ENCODE measurements around the gene PLCG1.
"Not testable (repeated sequence)": the region's sequence is repeated elsewhere in the genome, so short reads cannot be mapped to it uniquely, and the experiment has no call there.

The PLCG1 gene
- long read RNA-seq, donor 1, full-length matches to known transcripts, result 8 of 14 reads
- long read RNA-seq, donor 1, partial matches to known transcripts, result 6 of 14 reads
- long read RNA-seq, donor 1, other reads (novel, unspliced or antisense), result 0 of 14 reads
- long read RNA-seq, donor 2, full-length matches to known transcripts, result 1 of 9 reads
- long read RNA-seq, donor 2, partial matches to known transcripts, result 8 of 9 reads
- long read RNA-seq, donor 2, other reads (novel, unspliced or antisense), result 0 of 9 reads
- long read RNA-seq, donor 3, full-length matches to known transcripts, result 5 of 5 reads
- long read RNA-seq, donor 3, partial matches to known transcripts, result 0 of 5 reads
- long read RNA-seq, donor 3, other reads (novel, unspliced or antisense), result 0 of 5 reads
- long read RNA-seq, donor 4, full-length matches to known transcripts, result 5 of 22 reads
- long read RNA-seq, donor 4, partial matches to known transcripts, result 17 of 22 reads
- long read RNA-seq, donor 4, other reads (novel, unspliced or antisense), result 0 of 22 reads
- long read RNA-seq, donor 5, full-length matches to known transcripts, result 1 of 1 reads
- long read RNA-seq, donor 5, partial matches to known transcripts, result 0 of 1 reads
- long read RNA-seq, donor 5, other reads (novel, unspliced or antisense), result 0 of 1 reads
- long read RNA-seq, donor 6, full-length matches to known transcripts, result 2 of 30 reads
- long read RNA-seq, donor 6, partial matches to known transcripts, result 28 of 30 reads
- long read RNA-seq, donor 6, other reads (novel, unspliced or antisense), result 0 of 30 reads
- long read RNA-seq, donor 7, partial matches to known transcripts, result 22 of 25 reads
- long read RNA-seq, donor 7, other reads (novel, unspliced or antisense), result 0 of 25 reads
- long read RNA-seq, donor 8, full-length matches to known transcripts, result 1 of 1 reads
- long read RNA-seq, donor 8, partial matches to known transcripts, result 0 of 1 reads
- long read RNA-seq, donor 8, other reads (novel, unspliced or antisense), result 0 of 1 reads

GRCh38 chr20:41136680-41137613 is at the start of gene PLCG1:
Gene PLCG1 (plus strand): TSS chr20:41137543. CDS start chr20:41137642, 99 bp downstream.
- peak; percentile 98 for DNase-seq

- no peak for DNase-seq
These were observed 49.6 kb upstream of the PLCG1 start for GRCh38 chr20:41087777-41088176.

GRCh38 chr20:41089555-41089954 is 47.8 kb upstream of the PLCG1 start:
- no peak for DNase-seq

GRCh38 chr20:41091927-41092326 is 45.4 kb upstream of the PLCG1 start:
- no peak for DNase-seq

GRCh38 chr20:41094353-41095055 is 42.8 kb upstream of the PLCG1 start:
- no peak for DNase-seq

GRCh38 chr20:41095110-41095969 is 42.0 kb upstream of the PLCG1 start:
- no peak for DNase-seq

- DNase-seq, result no peak
These were observed 38.6 kb upstream of the PLCG1 start for GRCh38 chr20:41098703-41099250.

GRCh38 chr20:41100001-41100480 is 37.3 kb upstream of the PLCG1 start:
- DNase-seq, result no peak

GRCh38 chr20:41101660-41102059 is 35.7 kb upstream of the PLCG1 start:
- DNase-seq, result no peak

- DNase-seq, result no peak
These were observed 28.8 kb upstream of the PLCG1 start for GRCh38 chr20:41108531-41108930.

- DNase-seq, result no peak
These were observed 27.3 kb upstream of the PLCG1 start for GRCh38 chr20:41110012-41110411.

GRCh38 chr20:41110930-41111577 is 26.3 kb upstream of the PLCG1 start:
- DNase-seq, result no peak

GRCh38 chr20:41111578-41111951 is 25.8 kb upstream of the PLCG1 start:
- no peak for DNase-seq

GRCh38 chr20:41116282-41116956 is 20.9 kb upstream of the PLCG1 start:
- no peak for DNase-seq

GRCh38 chr20:41118159-41118558 is 19.2 kb upstream of the PLCG1 start:
- not testable (repeated sequence) for DNase-seq

- no peak for DNase-seq
These were observed 18.7 kb upstream of the PLCG1 start for GRCh38 chr20:41118632-41119031.

- DNase-seq, result no peak
These were observed 17.5 kb upstream of the PLCG1 start for GRCh38 chr20:41119614-41120561.
